Coronary artery (tissue), 2 donors: ENCODE data around the gene SART3.
"Not testable (repeated sequence)": the region's sequence is repeated elsewhere in the genome, so short reads cannot be mapped to it uniquely, and the experiment has no call there.

Experiments used
- DNase-seq: peaks from one replicate; pipeline ENCODE4 v3.0.0-alpha.2; 2017; ENCODE audit warnings: low spot score
- H3K27ac ChIP-seq, 2 donors: fragments of 200-600 bp; sonication (generic); one replicate each; pipeline ENCODE4 v1.5.1; 2016 to 2019
- H3K4me3 ChIP-seq: fragments of 200-600 bp; sonication (generic); 2 replicates; pipeline ENCODE4 v1.5.1; 2016; ENCODE audit warnings: mild to moderate bottlenecking, moderate library complexity
- TF ChIP-seq, protein P1 (sequence below): fragments of 200-600 bp; sonication (generic); IDR thresholded peaks from one replicate; pipeline ENCODE4 v1.5.1; 2019; ENCODE audit warnings: antibody characterized with exemption

SART3 gene

DNA sequence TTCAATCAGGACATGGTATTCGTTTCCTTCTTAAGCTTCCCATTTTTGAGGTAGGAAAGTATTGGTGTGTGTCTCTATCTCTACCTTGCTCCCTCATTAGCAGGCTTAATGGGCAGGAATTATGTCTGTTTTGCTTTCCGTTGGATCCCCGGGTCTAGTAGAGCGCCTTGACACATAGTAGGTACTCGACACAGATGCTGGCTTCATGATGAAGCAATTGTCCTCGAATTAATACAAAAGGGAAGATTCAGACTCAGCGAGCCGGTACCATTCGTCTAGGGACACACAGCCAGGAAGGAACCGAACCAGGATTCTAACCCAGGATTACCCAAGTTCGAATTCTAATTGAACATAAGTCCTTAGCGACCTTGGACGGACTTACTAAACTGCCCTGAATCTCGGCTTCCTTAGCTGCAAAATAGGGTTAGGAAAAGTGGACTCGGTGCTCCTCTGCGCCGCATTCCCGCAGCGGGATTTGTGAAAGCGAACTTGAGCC, 927 bp upstream of the SART3 start:
- H3K4me3 ChIP-seq: peak overlapping the region; percentile 85
- TF ChIP-seq, protein P1, sequence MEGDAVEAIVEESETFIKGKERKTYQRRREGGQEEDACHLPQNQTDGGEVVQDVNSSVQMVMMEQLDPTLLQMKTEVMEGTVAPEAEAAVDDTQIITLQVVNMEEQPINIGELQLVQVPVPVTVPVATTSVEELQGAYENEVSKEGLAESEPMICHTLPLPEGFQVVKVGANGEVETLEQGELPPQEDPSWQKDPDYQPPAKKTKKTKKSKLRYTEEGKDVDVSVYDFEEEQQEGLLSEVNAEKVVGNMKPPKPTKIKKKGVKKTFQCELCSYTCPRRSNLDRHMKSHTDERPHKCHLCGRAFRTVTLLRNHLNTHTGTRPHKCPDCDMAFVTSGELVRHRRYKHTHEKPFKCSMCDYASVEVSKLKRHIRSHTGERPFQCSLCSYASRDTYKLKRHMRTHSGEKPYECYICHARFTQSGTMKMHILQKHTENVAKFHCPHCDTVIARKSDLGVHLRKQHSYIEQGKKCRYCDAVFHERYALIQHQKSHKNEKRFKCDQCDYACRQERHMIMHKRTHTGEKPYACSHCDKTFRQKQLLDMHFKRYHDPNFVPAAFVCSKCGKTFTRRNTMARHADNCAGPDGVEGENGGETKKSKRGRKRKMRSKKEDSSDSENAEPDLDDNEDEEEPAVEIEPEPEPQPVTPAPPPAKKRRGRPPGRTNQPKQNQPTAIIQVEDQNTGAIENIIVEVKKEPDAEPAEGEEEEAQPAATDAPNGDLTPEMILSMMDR: no peak
- H3K27ac ChIP-seq: peak overlapping the region; percentile 94 to 95
- DNase-seq: no peak

DNA sequence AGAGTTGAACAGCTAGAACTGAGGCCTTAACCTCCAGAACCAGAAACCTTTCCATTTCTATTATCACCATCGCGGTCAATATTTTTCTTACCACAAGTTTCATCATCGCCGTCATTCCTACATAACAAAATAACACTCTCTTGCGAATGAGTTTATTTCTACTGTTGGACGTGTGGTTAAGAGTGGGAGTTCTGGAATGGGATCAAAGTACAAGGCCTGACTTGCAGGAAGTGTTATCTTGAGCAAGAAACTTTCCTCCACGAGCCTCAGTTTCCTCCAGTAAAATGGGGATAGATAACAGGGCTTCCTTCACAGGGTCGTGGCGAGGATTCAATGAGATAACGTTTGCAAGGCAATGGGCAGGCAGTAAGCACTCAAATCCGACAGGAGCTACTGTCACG, 652 bp downstream of the SART3 start:
- no peak for DNase-seq
- Histone ChIP-seq H3K4me3 (peak overlapping the region; percentile 85), H3K27ac (peak overlapping the region; percentile 94 to 95)
- TF ChIP-seq, protein P1: no peak

DNA sequence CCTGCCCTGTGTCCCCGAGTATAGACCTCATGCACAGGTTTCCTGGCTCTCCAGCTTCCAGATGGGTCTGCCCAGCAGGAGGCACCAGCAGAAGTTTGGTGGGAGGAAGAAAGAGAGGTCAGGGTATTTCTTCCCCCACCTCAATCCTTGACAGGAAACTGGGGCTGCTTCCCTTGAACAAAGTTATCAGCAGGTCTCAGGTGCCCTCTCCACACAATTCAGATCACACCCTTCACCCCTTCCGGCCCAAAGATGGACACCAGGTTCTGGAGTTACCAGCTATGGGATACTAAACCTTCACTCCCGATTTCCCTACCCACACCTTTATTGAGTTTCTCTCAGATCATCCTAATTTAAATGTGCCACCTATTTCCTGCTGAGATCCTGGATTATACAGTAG, 1.2 kb downstream of the SART3 start:
- no peak for DNase-seq
- Histone ChIP-seq H3K4me3 (peak overlapping the region; percentile 85), H3K27ac (no peak overlapping the region)
- TF ChIP-seq, protein P1: no peak

DNA sequence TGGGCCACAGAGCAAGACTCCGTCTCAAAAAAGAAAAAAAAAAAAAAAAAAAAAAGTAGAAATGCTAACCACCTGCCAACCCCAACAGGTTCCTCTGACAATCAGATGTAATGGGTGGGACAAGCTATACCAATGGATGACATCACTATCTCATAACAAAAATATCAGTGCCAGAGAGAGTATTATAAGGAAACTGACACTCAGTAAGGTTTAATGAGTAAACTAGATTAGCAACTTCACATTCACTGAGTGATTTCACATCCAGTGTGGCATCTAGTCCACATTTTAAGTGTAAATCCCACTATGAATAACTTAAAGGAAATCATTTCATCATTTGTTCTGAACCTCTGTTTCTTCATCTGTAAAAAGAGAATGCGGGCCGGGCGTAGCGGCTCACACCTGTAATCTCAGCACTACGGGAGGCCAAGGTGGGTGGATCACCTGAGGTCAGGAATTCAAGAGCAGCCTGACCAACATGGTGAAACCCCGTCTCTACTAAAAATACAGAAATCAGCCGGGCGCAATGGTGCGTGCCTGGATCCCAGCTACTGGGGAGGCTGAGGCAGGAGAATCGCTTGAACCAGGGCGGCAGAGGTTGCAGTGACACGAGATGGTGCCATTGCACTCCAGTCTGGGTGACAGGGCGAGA, 1.8 kb downstream of the SART3 start:
- Histone ChIP-seq H3K27ac (no peak overlapping the region), H3K4me3 (peak overlapping the region; percentile 85)
- no peak for DNase-seq
- TF ChIP-seq, protein P1: no peak

DNA sequence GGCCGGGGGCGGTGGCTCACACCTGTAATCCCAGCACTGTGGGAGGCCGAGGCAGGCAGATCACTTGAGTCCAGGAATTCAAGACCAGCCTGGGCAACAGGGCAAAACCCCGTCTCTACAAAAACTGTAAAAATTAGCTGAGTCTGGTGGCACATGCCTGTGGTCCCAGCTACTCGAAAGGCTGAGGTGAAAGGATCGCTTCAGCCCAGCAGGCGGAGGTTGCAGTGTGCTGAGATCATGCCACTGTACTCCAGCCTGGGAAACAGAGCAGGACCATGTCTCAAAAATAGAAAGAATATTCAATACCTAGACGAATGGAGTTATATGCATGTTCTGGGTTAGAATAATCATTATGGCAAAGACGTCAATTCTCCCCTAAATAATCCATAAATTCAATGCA, 5.6 kb downstream of the SART3 start:
- not testable (repeated sequence) for H3K4me3 ChIP-seq, H3K27ac ChIP-seq, DNase-seq

DNA sequence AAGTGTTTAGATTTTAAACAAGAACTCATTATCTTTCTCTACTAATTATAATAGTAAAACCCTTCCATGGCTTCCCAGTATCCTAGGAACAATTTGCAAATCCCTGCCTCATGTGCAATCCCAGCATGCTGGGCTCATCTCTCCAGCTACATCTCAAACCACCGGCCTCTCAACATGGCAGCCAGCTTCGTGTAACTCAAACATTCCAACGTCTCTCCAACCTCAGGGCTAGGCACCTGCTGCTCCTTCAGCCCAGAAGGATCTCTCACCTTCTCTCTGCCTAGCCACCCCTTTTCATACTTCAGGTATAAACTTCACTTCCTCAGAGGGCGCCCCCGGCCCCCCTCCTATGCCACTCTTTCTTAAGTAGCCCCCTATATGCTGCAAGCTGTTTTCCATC, 7.2 kb downstream of the SART3 start:
- DNase-seq: no peak

DNA sequence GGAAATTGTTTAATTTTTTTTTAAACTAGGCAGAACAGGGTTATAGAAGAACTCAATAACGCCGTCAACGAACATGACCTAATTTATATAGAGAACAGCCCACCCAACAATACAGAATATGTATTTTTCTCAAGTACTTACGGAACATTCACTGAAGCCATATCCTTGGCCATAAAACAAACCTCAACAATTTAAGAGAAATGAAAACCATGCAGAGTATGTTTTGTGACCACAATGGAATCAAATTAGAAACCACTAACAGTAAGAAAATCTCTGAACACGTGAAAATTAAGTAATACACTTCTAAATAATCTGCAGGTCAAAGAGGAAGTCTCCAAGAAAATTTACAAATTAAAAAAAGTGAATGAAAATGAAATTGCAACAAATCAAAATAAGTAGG, 9.4 kb downstream of the SART3 start:
- Histone ChIP-seq H3K4me3 (no peak overlapping the region), H3K27ac (no peak overlapping the region)
- no peak for DNase-seq
- TF ChIP-seq, protein P1: no peak

More for the DNA sequence above, 7.2 kb downstream of the SART3 start:
- Histone ChIP-seq H3K4me3 (no peak overlapping the region), H3K27ac (no peak overlapping the region)
- TF ChIP-seq, protein P1: no peak
